ENCODE measurements around the gene CLCN1. TPM values are rescaled to one million over a fixed set of nuclear protein-coding genes. Genes with fewer than 3 reads are reported as not detected.

CLCN1 gene
- total and polyA plus RNA-seq, 10 of the 15 experiments (the other 5 are each of a cell fraction or from before 2014, with no cell fraction given), result 0.30 TPM; not detected in 9

GRCh38 chr7:143356414-143357050, 40.6 kb downstream of the CLCN1 start:
- RAD21 ChIA-PET (ENCODE audit: unreplicated experiment), result no interaction called here
- Histone ChIP-seq H2AFZ (ENCODE audit: control insufficient read depth, low read depth, low read length) (no peak overlapping the region), H3K4me2 (ENCODE audit: control insufficient read depth, insufficient read depth) (no peak overlapping the region), H3K27me3 (replicated peaks in 1 of 2; ENCODE audit: control insufficient read depth in 2 of 2, insufficient read depth in 2 of 2, low read length in 1 of 2) (peaks cover 4 to 12% of the 10 kb centered on the region in 2 experiments; a peak in 3 of 4 replicates), H3K79me2 (ENCODE audit: control insufficient read depth, insufficient read depth, low read length) (no peaks in the 10 kb centered on the region), H3K27ac (ENCODE audit: control insufficient read depth, insufficient read depth) (no peak overlapping the region), H3K4me3 (no peak overlapping the region), H3K36me3 (ENCODE audit: control insufficient read depth in 2 of 2, insufficient read depth in 2 of 2, low read length in 1 of 2) (no peaks in the 10 kb centered on the region), H4K20me1 (ENCODE audit: control insufficient read depth, insufficient read depth) (no peaks in the 10 kb centered on the region), H3K9me3 (replicated peaks; ENCODE audit: control insufficient read depth, insufficient read depth, low read length) (no peaks in the 10 kb centered on the region), H3K4me1 (ENCODE audit: control insufficient read depth, insufficient read depth, low read length) (no peaks in the 10 kb centered on the region), H3K9ac (ENCODE audit: control insufficient read depth, insufficient read depth, low read length) (no peak overlapping the region)
- FAIRE-seq, result no peak
- in situ Hi-C loops (cut with MboI) (no loop called here), intact Hi-C loops (cut with micrococcal nuclease; ENCODE audit: unreplicated experiment) (no loop called here)
- SMC1A ChIA-PET (ENCODE audit: uncharacterized antibody, unreplicated experiment), result interaction anchor here (0.6 kb wide), 1 partner anchor 296 kb away, joined by 3 read pairs; no protein-coding TSS in a partner anchor
- CTCF ChIA-PET, result no interaction called here
- POLR2A ChIA-PET, result interaction anchor here (0.6 kb wide), 1 partner anchor 24 kb away, joined by 3 read pairs; no protein-coding TSS in a partner anchor
- DNase-seq (ENCODE audit: low read depth, low spot score), result no peak
- WGBS (ENCODE audit: insufficient coverage, insufficient replicate concordance, low lambda C conversion rate, missing lambda C conversion rate), result 45% methylated on average over 13 of the region's 13 CpGs
- BruUV-seq (replicated peaks), result no TSS peak
- no peak for TF ChIP-seq POLR2AphosphoS5 (IDR thresholded peaks at IDR 0.05; ENCODE audit: low read length)
- no peak for TF ChIP-seq CREM (IDR thresholded peaks at IDR 0.05; ENCODE audit: low read depth)
- no peak for TF ChIP-seq ZBTB4 (CRISPR knock-in tag; IDR thresholded peaks at IDR 0.05)
- no peak for TF ChIP-seq BMI1 (IDR thresholded peaks at IDR 0.05; ENCODE audit: borderline replicate concordance)
- TF ChIP-seq RUNX3 (IDR thresholded peaks at IDR 0.05; ENCODE audit: low read length), result no peak
- TF ChIP-seq SREBF1 (IDR thresholded peaks at IDR 0.05; ENCODE audit: low read length), result no peak
- TF ChIP-seq POU2F2 (IDR thresholded peaks at IDR 0.05; ENCODE audit: borderline replicate concordance, low read depth, low read length), result no peak
- TF ChIP-seq IKZF1 (conservative IDR thresholded peaks at IDR 0.05), result no peak
- no peak for TF ChIP-seq EP300 (IDR thresholded peaks at IDR 0.05; ENCODE audit: borderline replicate concordance in 1 of 2, control insufficient read depth in 1 of 2, low read depth in 2 of 2, low read length in 2 of 2)
- no peak for TF ChIP-seq HCFC1 (IDR thresholded peaks at IDR 0.05; ENCODE audit: low read length)
- TF ChIP-seq NR2C2 (IDR thresholded peaks at IDR 0.05; ENCODE audit: borderline replicate concordance, control insufficient read depth, insufficient read length, low read depth), result no peak
- no peak for TF ChIP-seq RAD51 (IDR thresholded peaks at IDR 0.05)
- no peak for TF ChIP-seq ZNF24 (IDR thresholded peaks at IDR 0.05)
- TF ChIP-seq NFYA (IDR thresholded peaks at IDR 0.05; ENCODE audit: borderline replicate concordance, low read depth, low read length), result no peak
- no peak for TF ChIP-seq NFXL1 (IDR thresholded peaks at IDR 0.05; ENCODE audit: borderline replicate concordance)
- no peak for TF ChIP-seq FOXM1 (IDR thresholded peaks at IDR 0.05; ENCODE audit: low read depth, low read length)
- no peak for TF ChIP-seq KAT2A (conservative IDR thresholded peaks at IDR 0.05; ENCODE audit: control insufficient read depth, low read depth, low read length)
- no peak for TF ChIP-seq MEF2A (IDR thresholded peaks at IDR 0.05; ENCODE audit: insufficient read depth, low read depth, low read length)
- no peak for TF ChIP-seq SIN3A (IDR thresholded peaks at IDR 0.05; ENCODE audit: low read depth, low read length)
- no peak for ATAC-seq
